Tibial artery (tissue), 4 donors: Measurements from ENCODE around the gene MORC1.

Experiments
- DNase-seq, 2 donors: peaks; one replicate each; pipeline ENCODE4 v3.0.0-alpha.2; 2019
- H3K27ac ChIP-seq, 2 donors: fragments of 200-600 bp; sonication (generic) in 1 of 2; 1 replicate in 1 of 2; 2 replicates in 1 of 2; pipeline ENCODE4 v1.5.1; 2018 to 2019; ENCODE audit warnings: mild to moderate bottlenecking in 1 of 2
- H3K27me3 ChIP-seq, 2 donors: fragments of 200-600 bp; sonication (generic) in 1 of 2; one replicate each; pipeline versions ENCODE4 v1.5.1 to v1.6.0; 2016 to 2019
- H3K36me3 ChIP-seq, 3 donors: fragments of 200-600 bp; sonication (generic) in 2 of 3; one replicate each; pipeline ENCODE4 v1.5.1; 2016 to 2019; ENCODE audit warnings: mild to moderate bottlenecking in 2 of 3
- H3K4me1 ChIP-seq, 4 donors: fragments of 200-600 bp; sonication (generic) in 2 of 4; 1 replicate in 3 of 4; 2 replicates in 1 of 4; pipeline ENCODE4 v1.5.1; 2016 to 2019
- H3K4me3 ChIP-seq, 2 donors: fragments of 200-600 bp; sonication (generic) in 1 of 2; 1 replicate in 1 of 2; 2 replicates in 1 of 2; pipeline ENCODE4 v1.5.1; 2018 to 2019; ENCODE audit warnings: mild to moderate bottlenecking in 2 of 2
- H3K9me3 ChIP-seq, 3 donors: fragments of 200-600 bp; sonication (generic) in 1 of 3; one replicate each; pipeline ENCODE4 v1.5.1; 2016 to 2019
- intact Hi-C: fragments of 100-400 bp; cut with DNase I; formaldehyde crosslinking; loops from one replicate; pipeline ENCODE4 v1.15.0; 2023; ENCODE audit warnings: low total_unique reads
- TF ChIP-seq, protein P1 (sequence below), 2 experiments: fragments of 200-600 bp in 1 of 2; fragments of 450-650 bp in 1 of 2; IDR thresholded peaks; one replicate each; pipeline ENCODE4 v1.5.1; 2017 to 2019; ENCODE audit warnings: antibody characterized with exemption in 2 of 2, mild to moderate bottlenecking in 1 of 2, moderate library complexity in 1 of 2

MORC1 gene

DNA sequence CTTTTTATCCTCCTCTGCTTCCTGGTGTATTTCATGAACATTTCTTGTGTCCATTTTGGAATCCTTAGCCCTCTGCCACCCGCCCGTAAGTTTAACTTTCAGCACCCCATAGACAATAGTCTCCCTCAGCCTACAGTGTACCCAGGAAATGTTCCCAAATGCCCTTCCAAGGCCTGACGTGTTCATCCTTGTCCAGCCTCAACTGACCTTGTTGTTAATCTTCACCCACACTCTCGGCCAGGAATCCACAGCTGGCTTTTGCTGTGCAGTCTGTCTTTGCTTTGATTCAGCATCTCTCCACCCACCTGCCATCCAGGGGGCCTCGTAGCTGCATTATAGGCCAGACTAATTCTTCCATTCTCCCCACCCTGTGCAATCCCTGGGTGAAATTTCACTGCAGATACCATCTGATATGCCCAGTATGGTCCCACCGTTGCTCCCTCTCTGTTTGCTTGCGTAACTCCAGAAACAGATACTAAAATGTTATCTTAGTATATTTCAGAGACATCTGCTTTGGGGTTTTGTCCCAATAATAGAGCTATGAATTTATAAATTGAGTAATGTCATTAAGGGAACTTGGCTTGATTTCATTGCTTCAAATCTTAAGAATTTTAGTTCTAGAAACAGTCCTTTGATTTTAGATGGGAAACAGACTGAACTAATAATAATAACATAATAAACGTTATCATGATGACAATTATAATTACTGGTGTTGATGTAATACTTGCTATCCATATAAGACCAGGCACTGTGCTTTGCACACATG is 180.8 kb downstream of the MORC1 start:
- Histone ChIP-seq H3K27me3 (no peaks in the 10 kb centered on the region), H3K27ac (no peak overlapping the region), H3K36me3 (no peaks in the 10 kb centered on the region), H3K4me3 (no peak overlapping the region), H3K9me3 (no peaks in the 10 kb centered on the region), H3K4me1 (no peaks in the 10 kb centered on the region)
- TF ChIP-seq, protein P1, sequence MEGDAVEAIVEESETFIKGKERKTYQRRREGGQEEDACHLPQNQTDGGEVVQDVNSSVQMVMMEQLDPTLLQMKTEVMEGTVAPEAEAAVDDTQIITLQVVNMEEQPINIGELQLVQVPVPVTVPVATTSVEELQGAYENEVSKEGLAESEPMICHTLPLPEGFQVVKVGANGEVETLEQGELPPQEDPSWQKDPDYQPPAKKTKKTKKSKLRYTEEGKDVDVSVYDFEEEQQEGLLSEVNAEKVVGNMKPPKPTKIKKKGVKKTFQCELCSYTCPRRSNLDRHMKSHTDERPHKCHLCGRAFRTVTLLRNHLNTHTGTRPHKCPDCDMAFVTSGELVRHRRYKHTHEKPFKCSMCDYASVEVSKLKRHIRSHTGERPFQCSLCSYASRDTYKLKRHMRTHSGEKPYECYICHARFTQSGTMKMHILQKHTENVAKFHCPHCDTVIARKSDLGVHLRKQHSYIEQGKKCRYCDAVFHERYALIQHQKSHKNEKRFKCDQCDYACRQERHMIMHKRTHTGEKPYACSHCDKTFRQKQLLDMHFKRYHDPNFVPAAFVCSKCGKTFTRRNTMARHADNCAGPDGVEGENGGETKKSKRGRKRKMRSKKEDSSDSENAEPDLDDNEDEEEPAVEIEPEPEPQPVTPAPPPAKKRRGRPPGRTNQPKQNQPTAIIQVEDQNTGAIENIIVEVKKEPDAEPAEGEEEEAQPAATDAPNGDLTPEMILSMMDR (IDR thresholded peaks at IDR 0.05) = no peak
- DNase-seq = no peak
- intact Hi-C loops = no loop called here

GRCh38 chr3:108931035-108931434 is 186.9 kb downstream of the MORC1 start:
- Histone ChIP-seq H3K4me1 (no peaks in the 10 kb centered on the region), H3K9me3 (no peaks in the 10 kb centered on the region), H3K27ac (no peak overlapping the region), H3K4me3 (no peak overlapping the region), H3K36me3 (no peaks in the 10 kb centered on the region), H3K27me3 (no peaks in the 10 kb centered on the region)
- TF ChIP-seq, protein P1 (IDR thresholded peaks at IDR 0.05) = no peak
- DNase-seq = no peak
- intact Hi-C loops = no loop called here

- H3K27me3 ChIP-seq = peaks cover 0 to 2% of the 10 kb centered on the region in 2 donors
- intact Hi-C loops = loop anchor here (10.0 kb wide), 1 partner anchor 254 kb away; no protein-coding TSS in a partner anchor
Measured at GRCh38 chr3:108918866-108919265, 199.1 kb downstream of the MORC1 start.

GRCh38 chr3:108914774-108915641 is 202.9 kb downstream of the MORC1 start:
- TF ChIP-seq, protein P1 (IDR thresholded peaks at IDR 0.05) = peak; percentile 53 to 58
- Histone ChIP-seq H3K4me3 (no peak overlapping the region), H3K27me3 (peaks cover 0 to 2% of the 10 kb centered on the region in 2 donors), H3K4me1 (peaks cover 0 to 2% (median 0%) of the 10 kb centered on the region in 4 donors), H3K9me3 (no peaks in the 10 kb centered on the region), H3K27ac (no peak overlapping the region), H3K36me3 (no peaks in the 10 kb centered on the region)
- peak in 1 of 2 donors; percentile 23 for DNase-seq
- intact Hi-C loops = loop anchor here (10.0 kb wide), 1 partner anchor 250 kb away; no protein-coding TSS in a partner anchor

More at GRCh38 chr3:108918866-108919265, 199.1 kb downstream of the MORC1 start:
- Histone ChIP-seq H3K4me1 (peaks cover 0 to 2% (median 0%) of the 10 kb centered on the region in 4 donors), H3K9me3 (no peaks in the 10 kb centered on the region), H3K4me3 (no peak overlapping the region), H3K27ac (no peak overlapping the region), H3K36me3 (no peaks in the 10 kb centered on the region)
- TF ChIP-seq, protein P1 (IDR thresholded peaks at IDR 0.05) = no peak
- no peak for DNase-seq

DNA sequence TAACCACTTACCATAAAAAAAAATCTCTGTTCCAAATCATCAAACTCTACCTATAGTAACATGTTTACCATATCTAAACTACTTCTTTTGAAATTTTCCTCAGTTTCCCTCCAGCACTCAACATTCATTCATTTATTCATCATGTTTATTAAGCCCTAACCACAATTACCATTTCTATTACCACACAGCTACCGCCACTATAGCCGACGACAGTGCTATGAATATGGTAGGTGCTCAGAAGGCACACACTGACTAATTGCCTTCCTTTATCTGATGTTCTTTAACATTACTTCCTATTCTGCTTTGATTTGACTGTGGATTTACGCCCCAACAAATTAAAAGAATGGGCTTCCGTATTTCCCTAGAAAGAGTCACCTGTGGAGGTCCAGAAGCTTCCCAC is 208.1 kb downstream of the MORC1 start:
- TF ChIP-seq, protein P1 (IDR thresholded peaks at IDR 0.05) = no peak
- Histone ChIP-seq H3K4me1 (peaks cover 0 to under 1% (median 0%) of the 10 kb centered on the region in 4 donors), H3K9me3 (no peaks in the 10 kb centered on the region), H3K36me3 (no peaks in the 10 kb centered on the region), H3K4me3 (no peak overlapping the region), H3K27ac (no peak overlapping the region), H3K27me3 (no peaks in the 10 kb centered on the region)
- DNase-seq = no peak
- intact Hi-C loops = loop anchor here (10.0 kb wide), 1 partner anchor 245 kb away; no protein-coding TSS in a partner anchor
